Gastrocnemius medialis (tissue), 4 donors: ENCODE measurements around the gene CHI3L1. TPM values are rescaled to one million over a fixed set of nuclear protein-coding genes. Genes with fewer than 3 reads are reported as not detected.
A peak's percentile ranks its signal among the peaks of the same experiment; 100 is the strongest.

Experiments used
- ATAC-seq, 2 donors: fragments of 150-250 bp; one replicate each; pipeline ENCODE4 v1.9.1; 2016
- DNase-seq, 2 donors: peaks; one replicate each; pipeline ENCODE4 v3.0.0-alpha.2; 2019
- H3K27ac ChIP-seq, 4 donors: fragments of 200-600 bp; sonication (generic); 1 replicate in 1 of 4; 2 replicates in 3 of 4; pipeline ENCODE4 v1.5.1; 2016 to 2018; ENCODE audit warnings: mild to moderate bottlenecking in 2 of 4, moderate library complexity in 1 of 4
- H3K27me3 ChIP-seq, 3 donors: fragments of 200-600 bp; sonication (generic) in 2 of 3; 1 replicate in 1 of 3; 2 replicates in 2 of 3; pipeline versions ENCODE4 v1.5.1 to v1.6.0; 2016 to 2019; ENCODE audit warnings: mild to moderate bottlenecking in 1 of 3, moderate library complexity in 1 of 3
- H3K36me3 ChIP-seq, 2 donors: fragments of 200-600 bp; sonication (generic) in 1 of 2; one replicate each; pipeline ENCODE4 v1.5.1; 2017 to 2018
- H3K4me1 ChIP-seq, 2 donors: fragments of 200-600 bp; sonication (generic) in 1 of 2; one replicate each; pipeline ENCODE4 v1.5.1; 2016 to 2017; ENCODE audit warnings: mild to moderate bottlenecking in 2 of 2
- H3K4me3 ChIP-seq, 4 donors: fragments of 200-600 bp; sonication (generic) in 3 of 4; 1 replicate in 1 of 4; 2 replicates in 3 of 4; pipeline ENCODE4 v1.5.1; 2016 to 2019; ENCODE audit warnings: mild to moderate bottlenecking in 2 of 4
- H3K9me3 ChIP-seq, 3 donors: fragments of 200-600 bp; sonication (generic) in 2 of 3; 1 replicate in 1 of 3; 2 replicates in 2 of 3; pipeline ENCODE4 v1.5.1; 2016 to 2019
- CTCF ChIP-seq, 5 experiments: fragments of 450-650 bp in 3 of 5; fragments of 200-600 bp in 2 of 5; sonication (generic) in 2 of 5; IDR thresholded peaks in 4 of 5; conservative IDR thresholded peaks in 1 of 5; 1 replicate in 4 of 5; 2 replicates in 1 of 5; pipeline ENCODE4 v1.5.1; 2016 to 2019; ENCODE audit warnings: antibody characterized with exemption in 5 of 5, mild to moderate bottlenecking in 3 of 5, moderate library complexity in 3 of 5
- POLR2A ChIP-seq, 2 donors: fragments of 450-650 bp; IDR thresholded peaks; one replicate each; pipeline ENCODE4 v1.6.1; 2017; ENCODE audit warnings: antibody characterized with exemption in 2 of 2, mild to moderate bottlenecking in 2 of 2, moderate library complexity in 2 of 2
- in situ Hi-C, 4 donors: fragments of 200-750 bp; cut with MboI; loops; one replicate each; pipeline versions ENCODE4 v1.15.0 to v1.8.0; 2017; ENCODE audit warnings: low sequenced_read_pairs in 4 of 4
- intact Hi-C: fragments of 100-400 bp; cut with DNase I; formaldehyde crosslinking; loops from one replicate; pipeline ENCODE4 v1.15.1; 2023; ENCODE audit warnings: low total_unique reads
- total RNA-seq, 4 donors: library from RNA; depleted of rRNA; stranded (reverse); fragments of >200 nt; gene quantifications; one replicate each; pipeline versions ENCODE4 v1.1.0 to v1.2.3, GENCODE V29; 2016

Gene CHI3L1
- total RNA-seq, 4 donors from 2014 or later: 4.0 to 19.7 (median 9.9) TPM

DNA sequence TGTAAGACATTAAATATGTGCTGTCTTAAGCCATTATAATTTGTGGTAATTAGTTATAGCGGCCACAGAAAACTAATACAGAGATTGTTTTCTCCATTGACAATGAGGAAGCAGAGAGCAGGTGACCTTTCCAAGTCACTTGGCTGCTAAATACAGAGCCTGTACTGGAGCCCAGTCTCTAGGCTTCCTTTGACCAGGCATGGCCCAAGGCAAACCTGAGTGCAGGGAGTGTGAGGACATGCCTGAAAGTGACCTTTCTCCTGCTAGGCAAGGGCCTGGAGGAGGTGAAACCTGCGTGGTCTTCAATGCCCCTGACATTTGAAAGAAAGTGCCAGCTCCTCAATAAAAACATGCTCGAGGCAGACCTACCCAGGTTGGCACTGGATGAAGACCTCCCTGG, 12.5 kb upstream of the CHI3L1 start:
- intact Hi-C loops (no loop called here), in situ Hi-C loops (no loop called here)
- peak in 1 of 2 donors; percentile 43 for ATAC-seq
- peak in 1 of 2 donors; percentile 64 for DNase-seq
- no peak for TF ChIP-seq CTCF (IDR thresholded peaks at IDR 0.05 in 4 of 5, conservative IDR thresholded peaks at IDR 0.05 in 1 of 5)
- no peak for TF ChIP-seq POLR2A (IDR thresholded peaks at IDR 0.05)
- Histone ChIP-seq H3K27ac (peak overlapping the region; percentile 57 to 85 (median 83)), H3K4me1 (peaks cover 33 to 48% of the 10 kb centered on the region in 2 donors), H3K9me3 (no peaks in the 10 kb centered on the region), H3K27me3 (no peaks in the 10 kb centered on the region), H3K36me3 (no peaks in the 10 kb centered on the region), H3K4me3 (no peak overlapping the region)

GRCh38 chr1:203197625-203198024, 11.1 kb upstream of the CHI3L1 start:
- TF ChIP-seq CTCF (IDR thresholded peaks at IDR 0.05 in 4 of 5, conservative IDR thresholded peaks at IDR 0.05 in 1 of 5) (no peak), POLR2A (IDR thresholded peaks at IDR 0.05) (no peak)
- H3K9me3 ChIP-seq: no peaks in the 10 kb centered on the region
- no peak overlapping the region for H3K4me3 ChIP-seq
- H3K4me1 ChIP-seq: peaks cover 33 to 42% of the 10 kb centered on the region in 2 donors
- intact Hi-C loops: no loop called here
- no peaks in the 10 kb centered on the region for H3K27me3 ChIP-seq
- H3K27ac ChIP-seq: no peak overlapping the region
- no peaks in the 10 kb centered on the region for H3K36me3 ChIP-seq
- ATAC-seq (no peak), DNase-seq (no peak)
- in situ Hi-C loops: no loop called here

- peaks cover 24 to 30% of the 10 kb centered on the region in 2 donors for H3K4me1 ChIP-seq
- in situ Hi-C loops (no loop called here), intact Hi-C loops (no loop called here)
- DNase-seq: no peak
- no peaks in the 10 kb centered on the region for H3K27me3 ChIP-seq
- no peaks in the 10 kb centered on the region for H3K36me3 ChIP-seq
- H3K9me3 ChIP-seq: no peaks in the 10 kb centered on the region
- peak overlapping the region in 1 of 4 donors; percentile 1 for H3K27ac ChIP-seq
- H3K4me3 ChIP-seq: no peak overlapping the region
- TF ChIP-seq POLR2A (IDR thresholded peaks at IDR 0.05) (no peak), CTCF (IDR thresholded peaks at IDR 0.05 in 4 of 5, conservative IDR thresholded peaks at IDR 0.05 in 1 of 5) (no peak)
- ATAC-seq: no peak
These were observed 9.9 kb upstream of the CHI3L1 start for GRCh38 chr1:203196371-203196770.

GRCh38 chr1:203190949-203191348, 4.4 kb upstream of the CHI3L1 start:
- intact Hi-C loops: no loop called here

More at GRCh38 chr1:203190949-203191348, 4.4 kb upstream of the CHI3L1 start:
- Histone ChIP-seq H3K27ac (no peak overlapping the region), H3K4me1 (peaks cover 8 to 12% of the 10 kb centered on the region in 2 donors), H3K4me3 (no peak overlapping the region), H3K9me3 (no peaks in the 10 kb centered on the region), H3K27me3 (no peaks in the 10 kb centered on the region), H3K36me3 (no peaks in the 10 kb centered on the region)
- TF ChIP-seq POLR2A (IDR thresholded peaks at IDR 0.05) (no peak), CTCF (IDR thresholded peaks at IDR 0.05 in 4 of 5, conservative IDR thresholded peaks at IDR 0.05 in 1 of 5) (no peak)
- in situ Hi-C loops: no loop called here
- ATAC-seq (no peak), DNase-seq (no peak)
